GM12878 (cell line): ENCODE measurements around the gene DIS3L2. TPM values are rescaled to one million over a fixed set of nuclear protein-coding genes. Genes with fewer than 3 reads are reported as not detected.

Experiments used
- ATAC-seq: fragments of 200-7000 bp; cut with Tn5 transposase; 3 replicates; pipeline ENCODE4 v1.9.1; 2020; ENCODE audit warnings: mild to moderate bottlenecking, moderate library complexity
- BruUV-seq: library from RNA; stranded (reverse); fragments of 400-500 nt; replicated peaks from 2 replicates; lab custom pipeline; 2021; lab: Mats Ljungman, UMichigan
- CTCF ChIA-PET: fragments of 300-600 bp; sonication (Branson Sonifier 250); formaldehyde crosslinking; extraction: SDS; loops from one replicate; lab custom pipeline; 2021; ENCODE audit warnings: inconsistent platforms; lab: Yijun Ruan, JAX
- POLR2A ChIA-PET: fragments of 350-600 bp; formaldehyde crosslinking; extraction: SDS; loops from one replicate; lab custom pipeline; 2021; ENCODE audit warnings: inconsistent platforms; lab: Charles Lee
- RAD21 ChIA-PET: fragments of 300-600 bp; sonication (Branson Sonifier 250); formaldehyde crosslinking; loops from one replicate; lab custom pipeline; 2023; ENCODE audit warnings: antibody characterized with exemption; ENCODE audit not compliant: unreplicated experiment; lab: Charles Lee
- SMC1A ChIA-PET: fragments of 300-600 bp; sonication (Branson Sonifier 250); formaldehyde crosslinking; loops from one replicate; lab custom pipeline; 2023; ENCODE audit not compliant: unreplicated experiment, uncharacterized antibody; lab: Charles Lee
- DNase-seq: peaks from one replicate; pipeline ENCODE4 v3.0.0-alpha.2; 2011; ENCODE audit warnings: low read depth, low spot score
- FAIRE-seq: peaks from 3 replicates; lab custom pipeline; 2011; peaks lifted over from hg19 to GRCh38; lab: Jason Lieb, UNC
- H2AFZ ChIP-seq: 2 replicates; pipeline ENCODE4 v1.6.0; 2011; ENCODE audit warnings: low read depth, low read length, control low read depth; ENCODE audit not compliant: control insufficient read depth
- H3K27ac ChIP-seq: 2 replicates; pipeline ENCODE4 v1.5.1; 2011; ENCODE audit warnings: control low read depth; ENCODE audit not compliant: control insufficient read depth, insufficient read depth
- H3K27me3 ChIP-seq, 2 experiments: replicated peaks in 1 of 2; 2 replicates each; pipeline versions ENCODE4 v1.6.0 to v1.6.1; 2011; ENCODE audit warnings: low read length in 1 of 2; ENCODE audit not compliant: control insufficient read depth in 2 of 2, insufficient read depth in 2 of 2
- H3K36me3 ChIP-seq, 2 experiments: 2 replicates each; pipeline ENCODE4 v1.5.1; 2011; ENCODE audit warnings: low read length in 1 of 2; ENCODE audit not compliant: control insufficient read depth in 2 of 2, insufficient read depth in 2 of 2
- H3K4me1 ChIP-seq: 2 replicates; pipeline ENCODE4 v1.6.1; 2011; ENCODE audit warnings: mild to moderate bottlenecking, low read length, moderate library complexity, mixed read lengths; ENCODE audit not compliant: control insufficient read depth, insufficient read depth
- H3K4me2 ChIP-seq: 2 replicates; pipeline ENCODE4 v1.6.0; 2011; ENCODE audit warnings: control low read depth; ENCODE audit not compliant: control insufficient read depth, insufficient read depth
- H3K4me3 ChIP-seq: fragments of 200-600 bp; sonication (generic); 2 replicates; pipeline ENCODE4 v1.5.1; 2016
- H3K79me2 ChIP-seq: 2 replicates; pipeline ENCODE4 v1.6.0; 2011; ENCODE audit warnings: low read length; ENCODE audit not compliant: control insufficient read depth, insufficient read depth
- H3K9ac ChIP-seq: 2 replicates; pipeline ENCODE4 v1.8.0; 2011; ENCODE audit warnings: low read length, control low read depth, mixed read lengths; ENCODE audit not compliant: control insufficient read depth, insufficient read depth
- H3K9me3 ChIP-seq: replicated peaks from 3 replicates; pipeline ENCODE4 v1.5.1; 2011; ENCODE audit warnings: mild to moderate bottlenecking, low read length; ENCODE audit not compliant: control insufficient read depth, insufficient read depth
- H4K20me1 ChIP-seq: 2 replicates; pipeline ENCODE4 v1.6.0; 2011; ENCODE audit not compliant: control insufficient read depth, insufficient read depth
- EED ChIP-seq: sonication (generic); IDR thresholded peaks from 2 replicates; pipeline ENCODE4 v1.6.1; 2016; ENCODE audit warnings: antibody characterized with exemption, low read depth
- EZH2 ChIP-seq: IDR thresholded peaks from 2 replicates; pipeline ENCODE4 v1.6.1; 2012; ENCODE audit warnings: low read depth, mild to moderate bottlenecking, control low read depth, inconsistent platforms, low read length, borderline replicate concordance; ENCODE audit not compliant: control insufficient read depth
- IRF4 ChIP-seq: IDR thresholded peaks from 2 replicates; pipeline ENCODE4 v1.6.1; 2011; ENCODE audit warnings: low read depth, low read length
- JUND ChIP-seq: IDR thresholded peaks from 2 replicates; pipeline ENCODE4 v1.6.1; 2012; ENCODE audit warnings: low read depth, mild to moderate bottlenecking, low read length, improper control_type of control experiment, moderate library complexity
- KLF5 ChIP-seq: fragments of 450-650 bp; IDR thresholded peaks from 2 replicates; pipeline ENCODE4 v1.6.1; 2014; ENCODE audit warnings: mild to moderate bottlenecking; ENCODE audit not compliant: partially characterized antibody
- NFYB ChIP-seq: IDR thresholded peaks from 2 replicates; pipeline ENCODE4 v1.6.1; 2011; ENCODE audit warnings: low read depth, mild to moderate bottlenecking, low read length, improper control_type of control experiment, moderate library complexity; ENCODE audit not compliant: insufficient read depth
- PML ChIP-seq: IDR thresholded peaks from 2 replicates; pipeline ENCODE4 v1.6.1; 2012; ENCODE audit warnings: low read length, inconsistent platforms
- POLR2AphosphoS2 ChIP-seq: IDR thresholded peaks from 2 replicates; pipeline ENCODE4 v1.6.1; 2011; ENCODE audit warnings: low read depth, mild to moderate bottlenecking, low read length, improper control_type of control experiment, moderate library complexity
- RAD51 ChIP-seq: fragments of 450-650 bp; IDR thresholded peaks from 2 replicates; pipeline ENCODE4 v1.6.1; 2016; ENCODE audit warnings: moderate library complexity, mild to moderate bottlenecking, inconsistent platforms
- RCOR1 ChIP-seq: conservative IDR thresholded peaks from 2 replicates; pipeline ENCODE4 v1.6.1; 2012; ENCODE audit warnings: low read depth, low read length, improper control_type of control experiment
- TAF1 ChIP-seq: IDR thresholded peaks from 2 replicates; pipeline ENCODE4 v1.6.1; 2011; ENCODE audit warnings: mild to moderate bottlenecking, low read depth, low read length, borderline replicate concordance
- TCF12 ChIP-seq: IDR thresholded peaks from 2 replicates; pipeline ENCODE4 v1.6.1; 2011; ENCODE audit warnings: low read depth, mild to moderate bottlenecking, low read length
- YBX1 ChIP-seq: fragments of 450-650 bp; IDR thresholded peaks from 2 replicates; pipeline ENCODE4 v1.6.1; 2016; ENCODE audit warnings: antibody characterized with exemption
- ZBTB40 ChIP-seq: fragments of 450-650 bp; IDR thresholded peaks from 2 replicates; pipeline ENCODE4 v1.6.1; 2016; ENCODE audit warnings: mild to moderate bottlenecking, moderate library complexity, borderline replicate concordance
- WGBS: methylation state at CpG from one replicate; pipeline ENCODE4 v1.1.6; 2016; ENCODE audit warnings: low lambda C conversion rate; ENCODE audit not compliant: insufficient replicate concordance, insufficient coverage; ENCODE audit errors: missing lambda C conversion rate; 5-methylcytosine and 5-hydroxymethylcytosine counted together
- in situ Hi-C: fragments of 300-500 bp; cut with MboI; formaldehyde crosslinking; loops from 9 replicates; pipeline ENCODE4 v1.14.3; 2018; ENCODE audit warnings: mixed read lengths
- intact Hi-C: fragments of 100-400 bp; cut with micrococcal nuclease; formaldehyde crosslinking; loops from one replicate; pipeline ENCODE4 v1.14.2; 2022; ENCODE audit not compliant: unreplicated experiment
- polyA plus RNA-seq, 11 experiments: library from polyadenylated mRNA; depleted of rRNA in 4 of 11; unstranded in 6 of 11; stranded (reverse) in 5 of 11; fragments of >200 nt; fragmentation: Nextera tagmentation in 4 of 11; fragmentation: Illumina TruSeq in 1 of 11; extraction: Ambion mirVana in 4 of 11; extraction: Trizol in 1 of 11; gene quantifications; 1 replicate in 1 of 11; 2 replicates in 10 of 11; pipeline versions ENCODE4 v1.2.1 to v1.2.3, GENCODE V29; 2011 to 2016; ENCODE audit warnings: inconsistent platforms in 2 of 11, missing spikeins in 2 of 11, low read depth in 1 of 11
- total RNA-seq, 4 experiments: library from RNA; depleted of rRNA in 3 of 4; stranded (reverse); fragments of >200 nt in 3 of 4; fragmentation: Illumina TruSeq in 1 of 4; extraction: Trizol in 1 of 4; gene quantifications; 2 replicates each; pipeline versions ENCODE4 v1.2.1 to v1.2.3, GENCODE V29; 2013 to 2021
- TF ChIP-seq, protein P1 (sequence below), 3 experiments: IDR thresholded peaks in 2 of 3; conservative IDR thresholded peaks in 1 of 3; 2 replicates each; pipeline ENCODE4 v1.5.1; 2011; ENCODE audit warnings: low read depth in 3 of 3, low read length in 3 of 3, mild to moderate bottlenecking in 3 of 3, control low read depth in 2 of 3, moderate library complexity in 2 of 3, inconsistent platforms in 1 of 3, mixed read lengths in 1 of 3; ENCODE audit not compliant: control insufficient read depth in 2 of 3, insufficient read depth in 1 of 3; ENCODE audit errors: extremely low read depth in 1 of 3
- TF ChIP-seq, protein P2 (sequence below): IDR thresholded peaks from 2 replicates; pipeline ENCODE4 v1.6.1; 2011; ENCODE audit warnings: mild to moderate bottlenecking, low read depth, low read length, moderate library complexity; ENCODE audit not compliant: insufficient replicate concordance

Gene DIS3L2
- total and polyA plus RNA-seq, 10 of the 15 experiments (the other 5 are each of a cell fraction or from before 2014, with no cell fraction given) = 3.5 to 27.1 (median 16.0) TPM

- no peak for TF ChIP-seq ZBTB40
- TF ChIP-seq TCF12 = no peak
- no peak for TF ChIP-seq IRF4
- TF ChIP-seq EED = no peak
- TF ChIP-seq KLF5 = no peak
Observed at GRCh38 chr2:231984992-231985391, 23.5 kb downstream of the DIS3L2 start (continued).

GRCh38 chr2:231985823-231986261 lies 24.3 kb downstream of the DIS3L2 start:
- H3K79me2 ChIP-seq = peaks cover 2% of the 10 kb centered on the region
- in situ Hi-C loops = no loop called here
- no peaks in the 10 kb centered on the region for H3K9me3 ChIP-seq
- TF ChIP-seq PML = no peak
- no peak for TF ChIP-seq RCOR1
- no peak for TF ChIP-seq TAF1
- no peak for TF ChIP-seq EZH2
- TF ChIP-seq, protein P1, sequence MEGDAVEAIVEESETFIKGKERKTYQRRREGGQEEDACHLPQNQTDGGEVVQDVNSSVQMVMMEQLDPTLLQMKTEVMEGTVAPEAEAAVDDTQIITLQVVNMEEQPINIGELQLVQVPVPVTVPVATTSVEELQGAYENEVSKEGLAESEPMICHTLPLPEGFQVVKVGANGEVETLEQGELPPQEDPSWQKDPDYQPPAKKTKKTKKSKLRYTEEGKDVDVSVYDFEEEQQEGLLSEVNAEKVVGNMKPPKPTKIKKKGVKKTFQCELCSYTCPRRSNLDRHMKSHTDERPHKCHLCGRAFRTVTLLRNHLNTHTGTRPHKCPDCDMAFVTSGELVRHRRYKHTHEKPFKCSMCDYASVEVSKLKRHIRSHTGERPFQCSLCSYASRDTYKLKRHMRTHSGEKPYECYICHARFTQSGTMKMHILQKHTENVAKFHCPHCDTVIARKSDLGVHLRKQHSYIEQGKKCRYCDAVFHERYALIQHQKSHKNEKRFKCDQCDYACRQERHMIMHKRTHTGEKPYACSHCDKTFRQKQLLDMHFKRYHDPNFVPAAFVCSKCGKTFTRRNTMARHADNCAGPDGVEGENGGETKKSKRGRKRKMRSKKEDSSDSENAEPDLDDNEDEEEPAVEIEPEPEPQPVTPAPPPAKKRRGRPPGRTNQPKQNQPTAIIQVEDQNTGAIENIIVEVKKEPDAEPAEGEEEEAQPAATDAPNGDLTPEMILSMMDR (IDR thresholded peaks at IDR 0.05 in 2 of 3, conservative IDR thresholded peaks at IDR 0.05 in 1 of 3; ENCODE audit: control insufficient read depth in 2 of 3, extremely low read depth in 1 of 3, insufficient read depth in 1 of 3, low read depth in 3 of 3, low read length in 3 of 3) = no peak
- TF ChIP-seq JUND = no peak
- TF ChIP-seq, protein P2, sequence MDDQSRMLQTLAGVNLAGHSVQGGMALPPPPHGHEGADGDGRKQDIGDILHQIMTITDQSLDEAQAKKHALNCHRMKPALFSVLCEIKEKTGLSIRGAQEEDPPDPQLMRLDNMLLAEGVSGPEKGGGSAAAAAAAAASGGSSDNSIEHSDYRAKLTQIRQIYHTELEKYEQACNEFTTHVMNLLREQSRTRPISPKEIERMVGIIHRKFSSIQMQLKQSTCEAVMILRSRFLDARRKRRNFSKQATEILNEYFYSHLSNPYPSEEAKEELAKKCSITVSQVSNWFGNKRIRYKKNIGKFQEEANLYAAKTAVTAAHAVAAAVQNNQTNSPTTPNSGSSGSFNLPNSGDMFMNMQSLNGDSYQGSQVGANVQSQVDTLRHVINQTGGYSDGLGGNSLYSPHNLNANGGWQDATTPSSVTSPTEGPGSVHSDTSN = no peak
- no peak for TF ChIP-seq NFYB
- no peak for TF ChIP-seq YBX1
- TF ChIP-seq POLR2AphosphoS2 = no peak
- TF ChIP-seq RAD51 = no peak

More at GRCh38 chr2:231985823-231986261, 24.3 kb downstream of the DIS3L2 start:
- H2AFZ ChIP-seq = no peak overlapping the region
- H3K27ac ChIP-seq = no peak overlapping the region
- ATAC-seq = no peak
- no peaks in the 10 kb centered on the region; the same call in 1 of the 2 replicates for H3K4me1 ChIP-seq
- H3K4me3 ChIP-seq = no peak overlapping the region
- SMC1A ChIA-PET = interaction anchor here (1.0 to 1.5 kb wide), 2 partner anchors 12 to 19 kb away, joined by 3 to 4 read pairs; no protein-coding TSS in a partner anchor
- CTCF ChIA-PET = interaction anchor here (1.4 kb wide), 1 partner anchor 10 kb away, joined by 4 read pairs; no protein-coding TSS in a partner anchor
- no TSS peak for BruUV-seq
- no peaks in the 10 kb centered on the region for H3K27me3 ChIP-seq
- DNase-seq = no peak
- H3K4me2 ChIP-seq = no peak overlapping the region
- intact Hi-C loops = no loop called here
- H4K20me1 ChIP-seq = no peaks in the 10 kb centered on the region
- 97% methylated on average over 8 of the region's 8 CpGs for WGBS
- no peak overlapping the region for H3K9ac ChIP-seq
- RAD21 ChIA-PET = no interaction called here
- no peak for FAIRE-seq
- H3K36me3 ChIP-seq = no peaks in the 10 kb centered on the region
- POLR2A ChIA-PET = no interaction called here
